ENCODE measurements around the gene PTPRG. TPM values are rescaled to one million over a fixed set of nuclear protein-coding genes. Genes with fewer than 3 reads are reported as not detected.

PTPRG gene
- polyA plus RNA-seq (10.0 to 17.7 TPM (median 12.1 TPM) in 3 replicates), polyA minus RNA-seq (32.9 to 58.1 TPM (median 52.0 TPM) in 3 replicates)
- 6.6 TPM for polyA plus RNA-seq (2011; ENCODE audit: low read depth)
- polyA plus RNA-seq (2011; cell fraction: cytosol; rRNA removed): 3.3 and 6.6 TPM in 2 replicates
- polyA plus RNA-seq (2011; cell fraction: nucleus; rRNA removed): 25.3 and 25.7 TPM in 2 replicates
- 4.6 and 15.9 TPM in 2 replicates for polyA plus RNA-seq (2012; ENCODE audit: low replicate concordance)
- 20.0 TPM for polyA minus RNA-seq (2011; cell fraction: cytosol; rRNA and poly(A)+ RNA removed)
- polyA minus RNA-seq (2011; cell fraction: nucleus; rRNA and poly(A)+ RNA removed): 87.3 and 142 TPM in 2 replicates

DNA sequence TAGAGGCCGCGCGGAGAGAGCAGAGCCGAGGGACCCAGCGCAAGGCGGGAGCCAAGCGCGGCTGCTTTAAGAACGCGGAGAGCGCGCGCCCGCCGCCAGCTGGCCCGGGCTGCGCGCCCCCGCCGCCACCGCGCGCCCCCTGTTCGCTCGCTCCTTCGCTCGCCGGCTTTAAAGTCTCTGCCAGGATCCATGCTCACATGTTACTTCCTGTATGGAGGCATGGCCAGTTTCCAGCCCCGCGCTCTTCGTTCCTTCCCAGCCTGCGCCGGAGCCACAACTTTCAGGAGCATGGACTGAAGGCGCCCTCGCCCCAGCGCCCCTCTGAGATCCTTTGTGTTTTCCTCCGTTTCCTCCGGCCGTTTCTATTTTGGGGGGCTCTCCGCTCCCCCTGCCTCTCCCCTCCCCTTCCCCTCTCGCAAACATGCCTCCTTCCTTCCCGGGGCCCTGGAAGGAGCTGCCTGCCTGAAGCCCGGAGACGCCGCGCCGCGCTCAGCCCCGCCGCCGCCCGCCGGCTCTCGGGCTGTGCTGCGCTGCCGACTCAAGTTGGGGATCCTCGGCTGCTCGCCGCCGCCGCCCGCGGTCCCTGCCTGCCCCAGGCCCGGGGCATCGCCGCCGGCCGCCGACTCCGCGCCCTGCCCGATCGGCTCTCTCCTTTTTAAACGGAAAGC, at the start of gene PTPRG:
PTPRG (plus strand) TSS at position 198 of the 668 bp plus-strand sequence. CDS start 717 bp downstream, outside the sequence.
- peaks cover 11% of the 10 kb centered on the region for H3K4me1 ChIP-seq (ENCODE audit: control insufficient read depth, extremely low read depth, insufficient read depth, low read length)
- dilution Hi-C loops (cut with MboI; ENCODE audit: extremely low pct_ligation_motif_present, low sequenced_read_pairs): no loop called here
- peak within 1 kb of the TSS; percentile 88 for H3K9ac ChIP-seq (ENCODE audit: control insufficient read depth, extremely low read depth, insufficient read depth, low read length)
- peak within 1 kb of the TSS; percentile 73 for H3K4me2 ChIP-seq (ENCODE audit: control insufficient read depth, extremely low read depth, insufficient read depth, low read depth, low read length)
- H3K9me1 ChIP-seq (ENCODE audit: control insufficient read depth, extremely low read depth, insufficient read depth, low read length): no peaks in the 10 kb centered on the region
- H3K4me3 ChIP-seq (ENCODE audit: control insufficient read depth in 2 of 3, extremely low read depth in 1 of 3, insufficient read depth in 2 of 3, low read depth in 1 of 3, low read length in 3 of 3): peak within 1 kb of the TSS; percentile 70 to 91 (median 79)
- TF ChIP-seq EZH2 (IDR thresholded peaks at IDR 0.05; ENCODE audit: low read length) (no peak), CTCF (optimal IDR thresholded peaks at IDR 0.05 in 1 of 3, IDR thresholded peaks at IDR 0.05 in 1 of 3, conservative IDR thresholded peaks at IDR 0.05 in 1 of 3; ENCODE audit: extremely low read depth in 1 of 3, insufficient read depth in 2 of 3, low read length in 3 of 3) (no peak)
- H3K9me3 ChIP-seq (ENCODE audit: control insufficient read depth, low read depth, low read length): no peaks in the 10 kb centered on the region
- DNase-seq (ENCODE audit: low read depth, low spot score): peak; percentile 28
- peak; percentile 46 for FAIRE-seq
- H4K20me1 ChIP-seq (ENCODE audit: control insufficient read depth, extremely low read depth, insufficient read depth, low read length): peaks cover 3% of the 10 kb centered on the region
- H3K36me3 ChIP-seq (ENCODE audit: control insufficient read depth in 2 of 2, extremely low read depth in 1 of 2, insufficient read depth in 2 of 2, low read length in 2 of 2): no peaks in the 10 kb centered on the region
- peak within 1 kb of the TSS; percentile 92 for H2AFZ ChIP-seq (ENCODE audit: control insufficient read depth, low read length)
- H3K79me2 ChIP-seq (ENCODE audit: control insufficient read depth, insufficient read depth, low read length): peaks cover 39% of the 10 kb centered on the region
- peak within 1 kb of the TSS; percentile 84 for H3K27ac ChIP-seq (ENCODE audit: control insufficient read depth, insufficient read depth, low read length)
- H3K27me3 ChIP-seq (ENCODE audit: control insufficient read depth, extremely low read depth, insufficient read depth, low read length): no peaks in the 10 kb centered on the region

DNA sequence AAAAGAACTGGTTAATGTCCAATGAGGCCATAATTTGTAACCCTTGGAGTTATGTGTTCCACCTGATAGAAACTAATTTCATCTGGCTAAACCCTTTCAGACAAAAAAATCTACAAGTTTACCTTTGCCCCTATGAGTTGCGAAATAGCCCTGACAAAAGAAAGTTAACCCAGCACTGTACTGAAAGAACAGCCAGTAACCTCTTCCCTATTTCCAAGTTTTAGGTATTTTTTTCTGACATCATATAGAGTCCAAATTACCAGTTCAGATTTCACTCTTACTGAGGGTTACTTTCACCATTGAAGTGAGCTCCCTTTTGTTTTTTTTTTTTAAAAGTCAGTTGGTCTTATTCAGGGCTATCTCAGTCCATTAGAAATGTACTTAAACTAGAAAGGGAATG, 42.8 kb upstream of the PTPRG start:
- H3K9me1 ChIP-seq (ENCODE audit: control insufficient read depth, extremely low read depth, insufficient read depth, low read length): no peaks in the 10 kb centered on the region
- H2AFZ ChIP-seq (ENCODE audit: control insufficient read depth, low read length): no peak overlapping the region
- no peak for FAIRE-seq
- dilution Hi-C loops (cut with MboI; ENCODE audit: extremely low pct_ligation_motif_present, low sequenced_read_pairs): no loop called here
- TF ChIP-seq CTCF (optimal IDR thresholded peaks at IDR 0.05 in 1 of 3, IDR thresholded peaks at IDR 0.05 in 1 of 3, conservative IDR thresholded peaks at IDR 0.05 in 1 of 3; ENCODE audit: extremely low read depth in 1 of 3, insufficient read depth in 2 of 3, low read length in 3 of 3) (no peak), EZH2 (IDR thresholded peaks at IDR 0.05; ENCODE audit: low read length) (no peak)
- no peaks in the 10 kb centered on the region for H3K79me2 ChIP-seq (ENCODE audit: control insufficient read depth, insufficient read depth, low read length)
- H3K4me2 ChIP-seq (ENCODE audit: control insufficient read depth, extremely low read depth, insufficient read depth, low read depth, low read length): no peak overlapping the region
- no peaks in the 10 kb centered on the region for H3K9me3 ChIP-seq (ENCODE audit: control insufficient read depth, low read depth, low read length)
- no peak overlapping the region for H3K27ac ChIP-seq (ENCODE audit: control insufficient read depth, insufficient read depth, low read length)
- H3K27me3 ChIP-seq (ENCODE audit: control insufficient read depth, extremely low read depth, insufficient read depth, low read length): no peaks in the 10 kb centered on the region
- no peak overlapping the region for H3K4me3 ChIP-seq (ENCODE audit: control insufficient read depth in 2 of 3, extremely low read depth in 1 of 3, insufficient read depth in 2 of 3, low read depth in 1 of 3, low read length in 3 of 3)
- no peaks in the 10 kb centered on the region for H3K4me1 ChIP-seq (ENCODE audit: control insufficient read depth, extremely low read depth, insufficient read depth, low read length)
- H3K9ac ChIP-seq (ENCODE audit: control insufficient read depth, extremely low read depth, insufficient read depth, low read length): no peak overlapping the region
- no peaks in the 10 kb centered on the region for H4K20me1 ChIP-seq (ENCODE audit: control insufficient read depth, extremely low read depth, insufficient read depth, low read length)
- H3K36me3 ChIP-seq (ENCODE audit: control insufficient read depth in 2 of 2, extremely low read depth in 1 of 2, insufficient read depth in 2 of 2, low read length in 2 of 2): no peaks in the 10 kb centered on the region
- no peak for DNase-seq (ENCODE audit: low read depth, low spot score)

Data from keratinocyte (primary cell).